Transverse colon (tissue), 4 donors: ENCODE results near the gene CHPF.

Experiments used
- CTCF ChIP-seq, 5 experiments: fragments of 200-600 bp in 3 of 5; fragments of 450-650 bp in 2 of 5; sonication (generic) in 3 of 5; IDR thresholded peaks; 1 replicate in 2 of 5; 2 replicates in 3 of 5; pipeline ENCODE4 v1.5.1; 2016 to 2017; ENCODE audit warnings: antibody characterized with exemption in 5 of 5, inconsistent platforms in 3 of 5, mild to moderate bottlenecking in 2 of 5, moderate library complexity in 1 of 5
- EP300 ChIP-seq: sonication (generic); formaldehyde crosslinking; IDR thresholded peaks from one replicate; pipeline ENCODE4 v1.6.1; 2017; ENCODE audit warnings: antibody characterized with exemption, low read depth
- POLR2A ChIP-seq: fragments of 450-650 bp; IDR thresholded peaks from one replicate; pipeline ENCODE4 v1.6.1; 2016; ENCODE audit warnings: antibody characterized with exemption, mild to moderate bottlenecking, moderate library complexity
- POLR2AphosphoS5 ChIP-seq, 3 donors: sonication (generic); formaldehyde crosslinking; IDR thresholded peaks; one replicate each; pipeline ENCODE4 v1.6.1; 2016; ENCODE audit warnings: antibody characterized with exemption in 3 of 3

GRCh38 chr2:219524817-219525216 is 18.8 kb downstream of the CHPF start:
- TF ChIP-seq CTCF (IDR thresholded peaks at IDR 0.05): no peak
- TF ChIP-seq POLR2A: no peak
- no peak for TF ChIP-seq POLR2AphosphoS5 (IDR thresholded peaks at IDR 0.05)
- TF ChIP-seq EP300: no peak
